ENCODE data around the gene RECQL.

GRCh38 chr12:21538061-21538653 is 36.7 kb upstream of the RECQL start:
- TF ChIP-seq, protein P1, sequence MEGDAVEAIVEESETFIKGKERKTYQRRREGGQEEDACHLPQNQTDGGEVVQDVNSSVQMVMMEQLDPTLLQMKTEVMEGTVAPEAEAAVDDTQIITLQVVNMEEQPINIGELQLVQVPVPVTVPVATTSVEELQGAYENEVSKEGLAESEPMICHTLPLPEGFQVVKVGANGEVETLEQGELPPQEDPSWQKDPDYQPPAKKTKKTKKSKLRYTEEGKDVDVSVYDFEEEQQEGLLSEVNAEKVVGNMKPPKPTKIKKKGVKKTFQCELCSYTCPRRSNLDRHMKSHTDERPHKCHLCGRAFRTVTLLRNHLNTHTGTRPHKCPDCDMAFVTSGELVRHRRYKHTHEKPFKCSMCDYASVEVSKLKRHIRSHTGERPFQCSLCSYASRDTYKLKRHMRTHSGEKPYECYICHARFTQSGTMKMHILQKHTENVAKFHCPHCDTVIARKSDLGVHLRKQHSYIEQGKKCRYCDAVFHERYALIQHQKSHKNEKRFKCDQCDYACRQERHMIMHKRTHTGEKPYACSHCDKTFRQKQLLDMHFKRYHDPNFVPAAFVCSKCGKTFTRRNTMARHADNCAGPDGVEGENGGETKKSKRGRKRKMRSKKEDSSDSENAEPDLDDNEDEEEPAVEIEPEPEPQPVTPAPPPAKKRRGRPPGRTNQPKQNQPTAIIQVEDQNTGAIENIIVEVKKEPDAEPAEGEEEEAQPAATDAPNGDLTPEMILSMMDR (IDR thresholded peaks at IDR 0.05), result no peak
- no peak for TF ChIP-seq POLR2A (IDR thresholded peaks at IDR 0.05)
